ENCODE results near the gene CAPN13. TPM values are rescaled to one million over a fixed set of nuclear protein-coding genes. Genes with fewer than 3 reads are reported as not detected.

The CAPN13 gene, protein sequence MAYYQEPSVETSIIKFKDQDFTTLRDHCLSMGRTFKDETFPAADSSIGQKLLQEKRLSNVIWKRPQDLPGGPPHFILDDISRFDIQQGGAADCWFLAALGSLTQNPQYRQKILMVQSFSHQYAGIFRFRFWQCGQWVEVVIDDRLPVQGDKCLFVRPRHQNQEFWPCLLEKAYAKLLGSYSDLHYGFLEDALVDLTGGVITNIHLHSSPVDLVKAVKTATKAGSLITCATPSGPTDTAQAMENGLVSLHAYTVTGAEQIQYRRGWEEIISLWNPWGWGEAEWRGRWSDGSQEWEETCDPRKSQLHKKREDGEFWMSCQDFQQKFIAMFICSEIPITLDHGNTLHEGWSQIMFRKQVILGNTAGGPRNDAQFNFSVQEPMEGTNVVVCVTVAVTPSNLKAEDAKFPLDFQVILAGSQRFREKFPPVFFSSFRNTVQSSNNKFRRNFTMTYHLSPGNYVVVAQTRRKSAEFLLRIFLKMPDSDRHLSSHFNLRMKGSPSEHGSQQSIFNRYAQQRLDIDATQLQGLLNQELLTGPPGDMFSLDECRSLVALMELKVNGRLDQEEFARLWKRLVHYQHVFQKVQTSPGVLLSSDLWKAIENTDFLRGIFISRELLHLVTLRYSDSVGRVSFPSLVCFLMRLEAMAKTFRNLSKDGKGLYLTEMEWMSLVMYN
- total RNA-seq, result not detected
- polyA plus RNA-seq (2013, experiment 1 of 2), result not detected
- polyA plus RNA-seq (2013, experiment 2 of 2), result not detected
- total RNA-seq, result 0 to 0.08 (median 0) reads per million in 172 experiments

- Mint-ChIP-seq H3K4me1 (ENCODE audit: low read depth) (no peaks in the 10 kb centered on the region), H3K9me3 (no peaks in the 10 kb centered on the region), H3K27me3 (peaks cover 46% of the 10 kb centered on the region), H3K4me3 (no peak within 1 kb of the TSS), H3K36me3 (ENCODE audit: low read depth) (no peaks in the 10 kb centered on the region), H3K27ac (no peak within 1 kb of the TSS)
- intact Hi-C loops (cut with DNase I, micrococcal nuclease), result no loop called here
- H3K9me3 ChIP-seq (ENCODE audit: control insufficient read depth in 1 of 2, insufficient read depth in 1 of 2, low read length in 2 of 2), result no peaks in the 10 kb centered on the region
- peaks cover 0 to 5% of the 10 kb centered on the region in 2 experiments for H3K27me3 ChIP-seq (ENCODE audit: control insufficient read depth in 1 of 2, insufficient read depth in 2 of 2, low read length in 2 of 2)
- ChIA-PET POLR2A (no interaction called here), CTCF (no interaction called here)
- DNase-seq (no peak), ATAC-seq (ENCODE audit: poor library complexity) (no peak)
- H3K4me1 ChIP-seq (ENCODE audit: insufficient read depth, low read length), result no peaks in the 10 kb centered on the region
- H3K4me3 ChIP-seq (ENCODE audit: low read length), result no peak within 1 kb of the TSS
- no peak for TF ChIP-seq CTCF (IDR thresholded peaks at IDR 0.05)
- no peak within 1 kb of the TSS for H3K27ac ChIP-seq (ENCODE audit: low read depth in 1 of 2, low read length in 2 of 2)
- H3K36me3 ChIP-seq (ENCODE audit: insufficient read depth, low read length), result no peaks in the 10 kb centered on the region
Observed at GRCh38 chr2:30807249-30807648, at the start of gene CAPN13. Gene CAPN13 (minus strand): TSS chr2:30807446. CDS start chr2:30787325, 20,121 bp downstream.

DNA sequence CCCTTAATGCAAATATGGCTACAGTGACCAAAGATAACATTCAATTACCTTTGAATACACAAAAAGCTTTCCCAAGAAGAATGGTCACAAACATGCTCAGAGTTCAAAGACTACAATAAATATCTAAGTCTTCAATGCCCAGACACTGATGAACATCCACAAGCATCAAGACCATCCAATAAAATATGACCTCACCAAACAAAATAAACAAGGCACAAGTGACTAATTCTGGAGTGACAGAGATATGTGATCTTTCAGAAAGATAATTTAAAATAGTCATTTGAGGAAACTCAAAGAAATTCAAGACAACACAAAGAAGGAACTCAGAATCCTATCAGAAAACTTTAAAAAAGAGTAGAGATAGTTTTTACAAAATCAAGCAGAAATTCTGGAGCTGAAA is 40.6 kb upstream of the CAPN13 start:
- Histone ChIP-seq H3K4me3 (ENCODE audit: low read length) (no peak overlapping the region), H3K27me3 (ENCODE audit: control insufficient read depth in 1 of 2, insufficient read depth in 2 of 2, low read length in 2 of 2) (peaks cover 3% of the 10 kb centered on the region in 2 experiments), H3K36me3 (ENCODE audit: insufficient read depth, low read length) (no peaks in the 10 kb centered on the region), H3K4me1 (ENCODE audit: insufficient read depth, low read length) (no peaks in the 10 kb centered on the region), H3K9me3 (ENCODE audit: control insufficient read depth in 1 of 2, insufficient read depth in 1 of 2, low read length in 2 of 2) (peaks cover 0 to 6% of the 10 kb centered on the region in 2 experiments), H3K27ac (ENCODE audit: low read depth in 1 of 2, low read length in 2 of 2) (no peak overlapping the region)
- intact Hi-C loops (cut with DNase I, micrococcal nuclease), result no loop called here
- Mint-ChIP-seq H3K36me3 (ENCODE audit: low read depth) (no peaks in the 10 kb centered on the region), H3K4me1 (ENCODE audit: low read depth) (no peaks in the 10 kb centered on the region), H3K4me3 (no peak overlapping the region), H3K9me3 (peaks cover 2% of the 10 kb centered on the region), H3K27ac (no peak overlapping the region), H3K27me3 (peaks cover 35% of the 10 kb centered on the region)
- CTCF ChIA-PET, result no interaction called here
- DNase-seq (no peak), ATAC-seq (ENCODE audit: poor library complexity) (no peak)
- no peak for TF ChIP-seq CTCF (IDR thresholded peaks at IDR 0.05)
- POLR2A ChIA-PET, result no interaction called here

- no peak for DNase-seq
- H3K27me3 ChIP-seq (ENCODE audit: control insufficient read depth in 1 of 2, insufficient read depth in 2 of 2, low read length in 2 of 2), result peaks cover 3% of the 10 kb centered on the region in 2 experiments
- H3K36me3 ChIP-seq (ENCODE audit: insufficient read depth, low read length), result no peaks in the 10 kb centered on the region
- H3K9me3 ChIP-seq (ENCODE audit: control insufficient read depth in 1 of 2, insufficient read depth in 1 of 2, low read length in 2 of 2), result peaks cover 0 to 6% of the 10 kb centered on the region in 2 experiments
- no peak overlapping the region for H3K27ac ChIP-seq (ENCODE audit: low read depth in 1 of 2, low read length in 2 of 2)
- H3K4me1 Mint-ChIP-seq (ENCODE audit: low read depth), result no peaks in the 10 kb centered on the region
- intact Hi-C loops (cut with DNase I, micrococcal nuclease), result no loop called here
- no peaks in the 10 kb centered on the region for H3K36me3 Mint-ChIP-seq (ENCODE audit: low read depth)
- CTCF ChIA-PET, result no interaction called here
- POLR2A ChIA-PET, result no interaction called here
- TF ChIP-seq CTCF (IDR thresholded peaks at IDR 0.05), result no peak
- no peak for ATAC-seq (ENCODE audit: poor library complexity)
- H3K27ac Mint-ChIP-seq, result no peak overlapping the region
- H3K9me3 Mint-ChIP-seq, result peaks cover 2% of the 10 kb centered on the region
- H3K4me3 Mint-ChIP-seq, result no peak overlapping the region
- no peaks in the 10 kb centered on the region for H3K4me1 ChIP-seq (ENCODE audit: insufficient read depth, low read length)
- peaks cover 35% of the 10 kb centered on the region for H3K27me3 Mint-ChIP-seq
- H3K4me3 ChIP-seq (ENCODE audit: low read length), result no peak overlapping the region
Observed at GRCh38 chr2:30847329-30847728, 40.1 kb upstream of the CAPN13 start.

Measured in CD4-positive, alpha-beta T cell (primary cell).